ENCODE data around the gene EFCAB6.

The EFCAB6 gene

DNA sequence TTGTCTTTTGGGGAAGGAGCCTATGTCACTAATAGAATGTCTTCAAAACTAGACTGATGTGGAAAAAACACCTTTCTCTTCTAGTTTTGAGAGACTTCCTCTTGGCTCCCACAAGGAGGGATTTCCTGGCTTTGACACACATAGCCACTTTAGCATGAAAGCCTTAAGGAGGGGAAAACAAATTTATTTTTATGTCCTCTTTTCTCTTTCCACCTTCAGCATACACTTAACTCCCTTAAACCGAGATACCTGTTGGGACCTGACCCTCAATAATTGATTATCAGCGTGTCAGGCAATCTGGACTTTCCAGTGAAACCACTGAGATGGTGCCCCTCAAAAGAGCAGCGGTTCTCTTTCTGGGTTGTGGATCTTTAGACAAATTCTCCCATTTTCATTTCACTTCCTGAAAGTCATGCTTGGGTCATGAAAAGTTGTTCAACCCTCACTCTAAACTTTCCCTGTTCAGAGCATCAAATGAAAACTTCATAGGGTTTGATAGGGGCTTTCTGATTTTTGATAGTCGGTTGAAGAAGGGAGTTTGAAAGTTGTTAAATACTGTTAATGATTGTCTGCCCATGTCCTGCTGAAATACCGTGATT is 9.1 kb downstream of the EFCAB6 start:
- ATAC-seq = no peak

- ATAC-seq = no peak
Measured at GRCh38 chr22:43800970-43801369, 11.1 kb downstream of the EFCAB6 start.

DNA sequence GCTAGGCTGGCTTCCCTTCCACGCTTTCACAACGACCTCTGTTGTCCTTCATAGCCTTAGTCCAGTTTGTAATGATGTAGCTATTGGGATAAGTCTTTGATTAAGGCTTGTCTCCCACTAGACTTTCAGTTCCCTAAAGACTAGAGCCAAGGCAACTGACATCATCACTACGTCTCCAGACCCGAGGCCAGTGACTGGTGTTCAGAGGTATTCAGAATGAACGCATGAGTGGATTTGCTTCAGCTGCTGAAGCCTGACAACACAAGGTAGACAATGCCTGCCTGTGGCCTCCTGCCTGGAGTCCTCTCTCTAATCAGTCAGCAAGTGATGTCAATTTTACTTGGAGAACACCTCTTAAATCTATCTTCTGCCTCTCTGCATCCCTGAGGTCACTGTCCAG is 13.6 kb downstream of the EFCAB6 start:
- ATAC-seq = no peak

GRCh38 chr22:43796567-43796966 is 15.5 kb downstream of the EFCAB6 start:
- ATAC-seq = no peak

- ATAC-seq = no peak
Measured at GRCh38 chr22:43795320-43795719, 16.8 kb downstream of the EFCAB6 start.

DNA sequence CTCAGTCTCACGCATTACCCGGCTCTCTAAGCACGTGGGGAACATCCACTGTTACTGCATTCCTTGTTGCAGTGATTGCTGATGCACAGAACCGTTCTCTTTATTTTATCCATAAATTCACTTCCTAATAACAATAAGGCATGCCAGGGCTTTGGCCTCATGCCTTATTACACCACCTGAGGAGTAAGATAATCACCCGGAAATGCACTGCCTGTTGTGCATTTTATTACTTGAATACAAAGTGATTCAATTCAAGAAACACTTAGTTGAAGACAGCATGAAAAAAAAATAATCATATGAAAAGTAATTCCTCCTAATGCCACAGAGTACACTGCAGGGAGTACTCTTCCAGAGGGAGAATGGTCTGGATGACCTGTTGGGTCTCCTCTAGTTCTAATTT is 19.2 kb downstream of the EFCAB6 start:
- no peak for ATAC-seq

DNA sequence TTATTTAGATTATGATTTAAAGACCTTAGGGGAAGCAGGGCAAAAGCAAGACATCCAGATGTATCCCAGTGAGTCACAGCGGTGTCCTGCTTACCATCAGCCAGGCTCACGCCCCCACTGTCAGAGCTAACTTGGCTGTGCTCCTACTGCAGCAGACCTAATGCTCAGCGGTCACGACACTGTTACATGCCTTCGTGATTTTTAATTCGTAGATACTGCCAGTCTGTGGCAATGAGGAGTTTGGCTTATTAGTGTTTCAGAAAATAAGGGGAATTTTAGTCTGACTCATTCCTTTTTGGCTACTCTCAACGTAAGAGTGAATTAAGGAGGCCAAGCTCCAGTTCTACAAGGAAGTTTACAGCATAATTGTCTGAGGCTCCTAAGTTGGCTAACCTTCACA is 22.7 kb downstream of the EFCAB6 start:
- ATAC-seq = no peak

DNA sequence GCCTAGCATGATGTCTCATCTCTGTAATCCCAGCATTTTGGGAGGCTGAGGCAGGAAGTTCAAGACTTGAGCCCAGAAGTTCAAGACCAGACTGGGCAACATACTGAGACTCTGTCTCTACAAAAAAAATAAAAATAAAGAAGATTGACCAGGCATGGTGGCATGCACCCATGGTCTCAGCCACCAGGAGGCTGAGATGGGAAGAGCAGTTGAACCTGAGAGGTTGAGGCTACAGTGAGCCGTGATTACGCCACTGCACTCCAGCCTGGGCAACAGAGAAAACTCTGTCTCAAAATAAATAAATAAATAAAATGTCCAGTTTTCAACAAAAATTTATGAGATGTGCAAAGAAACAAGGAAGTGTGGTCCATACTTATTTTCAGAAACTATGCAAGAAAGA is 28.3 kb downstream of the EFCAB6 start:
- ATAC-seq = no peak

DNA sequence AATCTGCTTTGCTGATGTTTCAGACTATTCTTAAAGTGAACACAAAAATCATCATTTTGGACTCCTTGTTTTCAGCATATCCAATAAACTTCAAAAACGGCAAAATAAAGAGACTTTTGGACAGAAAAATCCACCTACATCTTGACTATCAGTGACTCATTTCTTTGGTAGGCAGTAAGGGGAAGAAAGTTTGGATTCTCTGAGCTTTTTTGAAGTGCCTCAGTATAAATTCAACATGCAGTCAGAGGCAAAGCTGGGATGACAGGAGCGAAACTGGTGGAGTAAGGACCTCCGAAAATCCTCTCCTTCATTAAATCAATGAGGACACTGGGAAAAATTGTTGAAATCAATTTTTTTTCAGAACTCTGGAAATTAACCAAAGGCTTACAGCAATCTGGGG is 29.7 kb downstream of the EFCAB6 start:
- no peak for ATAC-seq

GRCh38 chr22:43777286-43777685 is 34.8 kb downstream of the EFCAB6 start:
- ATAC-seq = no peak

DNA sequence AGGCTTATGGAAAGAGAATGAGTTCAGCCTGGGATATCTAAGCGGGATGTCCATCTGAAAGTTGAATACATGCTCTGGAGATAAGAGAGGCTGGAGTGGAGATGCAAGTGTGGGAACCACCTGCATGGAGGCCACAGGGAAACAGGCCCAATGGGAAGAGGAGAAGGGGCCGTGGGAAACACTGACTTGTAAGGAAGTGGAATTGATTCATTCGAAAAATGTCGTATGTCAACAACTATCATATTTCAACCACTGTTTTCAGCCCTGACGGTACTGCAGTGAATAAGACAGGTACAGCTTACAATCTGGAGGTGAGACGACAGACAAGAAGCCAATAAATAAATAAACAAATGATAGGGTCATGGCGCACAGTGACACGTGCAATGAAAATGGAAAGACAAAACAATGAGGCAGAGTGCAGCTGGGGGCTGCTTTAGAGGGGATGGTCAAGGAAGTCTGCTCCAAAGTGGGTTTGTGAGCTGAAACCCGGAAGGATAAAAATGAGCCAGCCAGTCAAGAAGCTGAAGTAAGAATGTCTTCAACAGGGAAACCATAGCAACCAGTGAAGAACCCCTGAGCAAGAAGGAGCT is 35.9 kb downstream of the EFCAB6 start:
- no peak for ATAC-seq

DNA sequence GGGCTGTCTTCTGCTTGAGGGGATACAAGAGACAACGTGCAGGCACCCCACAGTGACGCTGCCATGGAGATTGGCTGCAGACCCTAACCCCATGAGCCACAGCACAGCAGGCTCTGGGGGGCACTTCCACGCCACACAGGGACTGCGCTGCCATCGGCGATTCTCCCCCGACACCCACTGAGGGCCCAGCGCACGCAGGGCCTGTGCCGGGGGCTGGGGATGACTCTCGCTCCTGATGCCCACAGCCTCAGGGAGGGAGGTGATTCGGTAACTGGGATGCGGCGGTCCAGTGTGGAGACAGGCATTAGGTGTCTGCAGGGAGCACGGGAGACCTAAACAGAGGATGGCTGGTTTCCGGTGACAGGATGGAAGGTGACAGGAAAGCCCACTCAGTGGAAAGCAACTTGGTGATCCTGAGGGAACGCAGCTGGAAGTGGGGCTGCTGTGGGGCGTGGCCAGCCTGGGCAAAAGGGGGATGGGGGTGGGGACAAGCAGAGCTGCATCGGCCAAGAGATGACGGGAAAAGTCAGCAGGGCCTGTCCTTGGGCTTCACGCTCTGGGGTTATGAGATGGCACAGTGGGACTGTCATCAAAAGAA is 37.7 kb downstream of the EFCAB6 start:
- ATAC-seq = no peak

- no peak for ATAC-seq
Measured at GRCh38 chr22:43772831-43773230, 39.3 kb downstream of the EFCAB6 start.

DNA sequence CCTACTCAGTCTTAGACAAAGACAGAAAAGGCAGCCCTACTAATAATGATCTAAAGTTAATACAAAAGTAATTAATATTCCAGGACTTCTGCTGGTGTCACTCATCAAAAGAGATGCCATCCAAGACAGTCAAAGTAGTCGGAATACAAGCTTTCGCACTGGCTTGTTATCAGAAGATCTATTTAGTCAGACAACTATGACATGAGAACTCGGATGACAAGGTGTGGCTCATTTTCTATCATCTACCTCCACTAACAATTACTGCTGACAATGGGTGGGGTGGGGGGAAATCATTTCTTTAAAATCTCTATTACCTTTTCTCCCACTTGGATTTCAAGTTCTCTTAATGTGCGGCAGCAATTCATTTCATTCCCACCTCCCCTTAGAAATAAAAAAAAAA is 56.7 kb downstream of the EFCAB6 start:
- ATAC-seq = no peak

GRCh38 chr22:43755011-43755410 is 57.1 kb downstream of the EFCAB6 start:
- ATAC-seq = no peak

- ATAC-seq = no peak
Measured at GRCh38 chr22:43754176-43754575, 57.9 kb downstream of the EFCAB6 start.

GRCh38 chr22:43753688-43754087 is 58.4 kb downstream of the EFCAB6 start:
- ATAC-seq = no peak

DNA sequence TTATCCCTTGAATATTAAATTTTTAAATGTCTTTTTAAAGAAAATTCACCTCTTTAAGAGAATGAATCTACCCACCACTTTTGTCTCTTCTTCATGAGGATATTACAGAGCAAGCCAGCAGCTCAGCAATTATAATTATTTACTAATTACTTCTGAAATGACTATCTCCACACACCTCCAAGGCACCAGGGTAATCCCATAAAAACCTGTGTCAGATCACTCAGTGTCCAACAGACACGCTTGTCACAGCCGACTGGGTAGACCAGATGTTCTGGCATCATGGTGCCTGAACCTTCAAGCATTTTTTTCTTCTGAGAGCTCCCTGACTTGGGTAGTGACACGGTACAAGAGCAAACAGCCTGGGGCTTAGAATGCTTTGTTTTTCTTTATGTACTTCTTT is 61.4 kb downstream of the EFCAB6 start:
- no peak for ATAC-seq

- ATAC-seq = no peak
Measured at GRCh38 chr22:43749473-43749872, 62.6 kb downstream of the EFCAB6 start.

DNA sequence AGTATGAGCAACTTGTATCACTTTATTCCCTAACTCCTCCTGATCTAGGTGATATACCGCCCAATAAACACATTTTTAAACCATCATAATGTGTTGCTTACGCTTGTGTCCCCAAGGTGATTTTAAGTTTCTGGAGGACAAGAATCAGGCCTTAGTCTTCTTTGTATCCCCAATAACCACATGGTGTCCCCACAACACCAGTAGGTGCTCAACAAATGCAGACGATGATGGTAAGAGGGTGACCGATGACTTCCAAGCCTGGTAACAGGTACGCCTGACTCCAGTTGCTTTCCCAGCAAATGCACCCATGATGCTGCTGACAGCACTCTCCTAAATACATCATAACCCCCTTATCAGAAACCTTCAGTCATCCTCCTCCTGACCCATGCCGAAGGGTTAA is 64.2 kb downstream of the EFCAB6 start:
- ATAC-seq = no peak

GRCh38 chr22:43747058-43747457 is 65.0 kb downstream of the EFCAB6 start:
- no peak for ATAC-seq

GRCh38 chr22:43745783-43746356 is 66.2 kb downstream of the EFCAB6 start:
- ATAC-seq = no peak

GRCh38 chr22:43745411-43745770 is 66.7 kb downstream of the EFCAB6 start:
- no peak for ATAC-seq

- no peak for ATAC-seq
Measured at GRCh38 chr22:43744700-43745410, 67.2 kb downstream of the EFCAB6 start.
